GM18502 (cell line): ENCODE results near the gene CIZ1.

Experiments
- ATAC-seq: cut with Tn5 transposase; IDR thresholded peaks from one replicate; pipeline ENCODE4 v1.9.1; 2021; ENCODE audit warnings: mild to moderate bottlenecking; ENCODE audit not compliant: unreplicated experiment, poor library complexity

CIZ1 gene

GRCh38 chr9:128116104-128117083 lies 75.0 kb downstream of the CIZ1 start:
- no peak for ATAC-seq
